Measurements from ENCODE around the gene TAF3. TPM values are rescaled to one million over a fixed set of nuclear protein-coding genes. Genes with fewer than 3 reads are reported as not detected.

TAF3 gene
- polyA plus RNA-seq, 1 of the 3 experiments (the other 2 are of a cell fraction) = 2.4 TPM

DNA sequence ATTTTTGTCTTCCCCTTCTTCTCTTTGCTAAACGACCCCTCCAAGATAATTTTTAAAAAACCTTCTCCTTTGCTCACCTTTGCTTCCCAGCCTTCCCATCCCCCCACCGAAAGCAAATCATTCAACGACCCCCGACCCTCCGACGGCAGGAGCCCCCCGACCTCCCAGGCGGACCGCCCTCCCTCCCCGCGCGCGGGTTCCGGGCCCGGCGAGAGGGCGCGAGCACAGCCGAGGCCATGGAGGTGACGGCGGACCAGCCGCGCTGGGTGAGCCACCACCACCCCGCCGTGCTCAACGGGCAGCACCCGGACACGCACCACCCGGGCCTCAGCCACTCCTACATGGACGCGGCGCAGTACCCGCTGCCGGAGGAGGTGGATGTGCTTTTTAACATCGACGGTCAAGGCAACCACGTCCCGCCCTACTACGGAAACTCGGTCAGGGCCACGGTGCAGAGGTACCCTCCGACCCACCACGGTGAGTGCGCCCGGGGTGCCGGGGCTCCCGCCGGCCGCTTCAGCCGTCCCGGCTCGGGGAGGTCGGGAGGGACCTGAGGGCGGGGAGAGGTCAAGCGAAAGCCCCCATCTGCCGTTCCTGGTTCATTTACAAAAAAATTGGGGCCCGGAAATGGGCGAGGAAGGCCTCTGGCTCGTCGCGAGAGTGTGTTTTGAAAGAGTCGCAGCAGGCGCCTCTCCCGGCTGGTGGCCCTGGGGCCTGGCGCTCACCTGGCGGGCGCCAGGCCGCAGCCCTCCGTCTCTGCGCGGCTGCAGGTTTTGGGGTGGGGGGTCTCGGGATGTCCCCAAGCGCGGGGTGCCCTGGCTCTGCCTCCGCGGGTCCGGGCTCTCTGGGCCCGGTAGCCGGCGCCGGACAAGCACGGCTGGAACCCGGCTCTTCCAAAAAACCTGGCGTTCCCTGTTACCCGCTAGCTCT lies 237.4 kb downstream of the TAF3 start (continued):
- no peak for TF ChIP-seq REST (IDR thresholded peaks at IDR 0.05; ENCODE audit: low read depth, low read length)

- H3K9ac ChIP-seq = peak overlapping the region; percentile 96
- CTCF ChIA-PET = interaction anchor here (0.7 to 1.5 kb wide), 3 partner anchors 242 to 1246 kb away, joined by 3 to 4 read pairs (median 4); no protein-coding TSS in a partner anchor
These were observed 238.1 kb downstream of the TAF3 start for GRCh38 chr10:8056378-8056777.

More at GRCh38 chr10:8056378-8056777, 238.1 kb downstream of the TAF3 start:
- no peak for DNase-seq
- Histone ChIP-seq H3K4me3 (ENCODE audit: low read depth in 2 of 2, low read length in 1 of 2) (peak overlapping the region; percentile 86 to 92), H3K4me1 (ENCODE audit: control insufficient read depth in 1 of 2, insufficient read depth in 2 of 2, low read depth in 1 of 2, low read length in 1 of 2) (peaks cover 6 to 32% of the 10 kb centered on the region in 2 experiments; a peak in 3 of 4 replicates), H3K4me2 (peak overlapping the region; percentile 98), H3K79me2 (ENCODE audit: insufficient read depth) (peaks cover 92% of the 10 kb centered on the region), H3K9me2 (no peaks in the 10 kb centered on the region), H4K20me1 (ENCODE audit: insufficient read depth) (peaks cover 53% of the 10 kb centered on the region), H3K36me3 (replicated peaks in 1 of 2; ENCODE audit: control insufficient read depth in 1 of 2, insufficient read depth in 2 of 2, low read length in 1 of 2) (peaks cover 42 to 47% of the 10 kb centered on the region in 2 experiments), H2AFZ (ENCODE audit: low read depth) (no peak overlapping the region), H3K27me3 (ENCODE audit: insufficient read depth) (no peaks in the 10 kb centered on the region), H3K27ac (ENCODE audit: low read depth in 2 of 2, low read length in 1 of 2) (peak overlapping the region; percentile 96 to 98), H3F3A (replicated peaks; ENCODE audit: insufficient read depth) (peaks cover 39% of the 10 kb centered on the region), H3K9me3 (no peaks in the 10 kb centered on the region)
- POLR2A ChIA-PET = interaction anchor here (1.0 kb wide), 1 partner anchor 60 kb away, joined by 3 read pairs; no protein-coding TSS in a partner anchor
- 11% methylated on average over 6 of the region's 6 CpGs for WGBS (ENCODE audit: low lambda C conversion rate)
- TF ChIP-seq EP300 (IDR thresholded peaks at IDR 0.05; ENCODE audit: borderline replicate concordance in 1 of 2, low read depth in 1 of 2, low read length in 1 of 2) (no peak), TCF12 (IDR thresholded peaks at IDR 0.05) (no peak), ELF1 (IDR thresholded peaks at IDR 0.05) (no peak), ZBTB33 (IDR thresholded peaks at IDR 0.05; ENCODE audit: borderline replicate concordance, low read depth) (no peak), JUND (IDR thresholded peaks at IDR 0.05) (no peak), CHD2 (IDR thresholded peaks at IDR 0.05; ENCODE audit: low read length, partially characterized antibody) (no peak), FOXM1 (IDR thresholded peaks at IDR 0.05; ENCODE audit: low read depth) (no peak), SMC3 (IDR thresholded peaks at IDR 0.05; ENCODE audit: low read depth, low read length) (no peak), TEAD4 (IDR thresholded peaks at IDR 0.05; ENCODE audit: borderline replicate concordance, insufficient read depth) (no peak), RAD21 (IDR thresholded peaks at IDR 0.05; ENCODE audit: low read length) (no peak), MEF2A (IDR thresholded peaks at IDR 0.05; ENCODE audit: borderline replicate concordance, low read depth) (no peak), PBX3 (IDR thresholded peaks at IDR 0.05) (no peak), MXI1 (IDR thresholded peaks at IDR 0.05; ENCODE audit: low read depth, low read length) (no peak), TAF1 (IDR thresholded peaks at IDR 0.05; ENCODE audit: borderline replicate concordance, low read depth, low read length) (no peak), POLR2AphosphoS5 (IDR thresholded peaks at IDR 0.05; ENCODE audit: low read depth, low read length) (no peak), NRF1 (IDR thresholded peaks at IDR 0.05; ENCODE audit: low read depth, low read length) (no peak), USF2 (IDR thresholded peaks at IDR 0.05; ENCODE audit: borderline replicate concordance, low read depth, low read length) (no peak)
